HCT116 (cell line): ENCODE results near the gene TULP4.

Experiments used
- ATF3 ChIP-seq: IDR thresholded peaks from 2 replicates; pipeline ENCODE4 v1.6.1; 2012
- CEBPB ChIP-seq: IDR thresholded peaks from 2 replicates; pipeline ENCODE4 v1.6.1; 2012; ENCODE audit warnings: low read depth
- CTCF ChIP-seq, 3 experiments: fragments of 200-600 bp in 1 of 3; sonication (generic) in 1 of 3; IDR thresholded peaks in 2 of 3; conservative IDR thresholded peaks in 1 of 3; 2 replicates each; pipeline ENCODE4 v1.5.1; 2012 to 2017; ENCODE audit warnings: low read depth in 2 of 3, low read length in 2 of 3, antibody characterized with exemption in 1 of 3, borderline replicate concordance in 1 of 3, control low read depth in 1 of 3, mild to moderate bottlenecking in 1 of 3, mixed read lengths in 1 of 3, mixed run types in 1 of 3, moderate library complexity in 1 of 3; ENCODE audit not compliant: insufficient read depth in 1 of 3
- EZH2 ChIP-seq: fragments of 200-600 bp; sonication (generic); IDR thresholded peaks from 2 replicates; pipeline ENCODE4 v1.6.1; 2017; ENCODE audit warnings: antibody characterized with exemption, mixed run types
- EZH2phosphoT487 ChIP-seq: fragments of 200-600 bp; IDR thresholded peaks from 2 replicates; pipeline ENCODE4 v1.6.1; 2018; ENCODE audit warnings: antibody characterized with exemption, borderline replicate concordance
- FOSL1 ChIP-seq: IDR thresholded peaks from 2 replicates; pipeline ENCODE4 v1.6.1; 2012; ENCODE audit warnings: low read depth
- JUND ChIP-seq: IDR thresholded peaks from 2 replicates; pipeline ENCODE4 v1.6.1; 2012
- MAX ChIP-seq: IDR thresholded peaks from 2 replicates; pipeline ENCODE4 v1.6.1; 2012
- POLR2A ChIP-seq: IDR thresholded peaks from 2 replicates; pipeline ENCODE4 v1.7.0; 2011; ENCODE audit warnings: borderline replicate concordance; ENCODE audit not compliant: insufficient read depth, insufficient read length; ENCODE audit errors: extremely low read depth
- POLR2AphosphoS5 ChIP-seq: IDR thresholded peaks from 2 replicates; pipeline ENCODE4 v1.6.1; 2011; ENCODE audit warnings: mild to moderate bottlenecking, low read depth, low read length, moderate library complexity
- REST ChIP-seq: IDR thresholded peaks from 2 replicates; pipeline ENCODE4 v1.6.1; 2012; ENCODE audit warnings: low read depth
- SIN3A ChIP-seq: IDR thresholded peaks from 2 replicates; pipeline ENCODE4 v1.6.1; 2012; ENCODE audit warnings: low read depth
- YY1 ChIP-seq: IDR thresholded peaks from 2 replicates; pipeline ENCODE4 v1.6.1; 2011; ENCODE audit warnings: low read length, low read depth, moderate library complexity, mild to moderate bottlenecking; ENCODE audit not compliant: insufficient replicate concordance; ENCODE audit errors: extremely low read depth
- ZNF274 ChIP-seq: fragments of 200-500 bp; sonication (Bioruptor generic); IDR thresholded peaks from 2 replicates; pipeline ENCODE4 v1.6.1; 2014; ENCODE audit warnings: mild to moderate bottlenecking, low read depth, low read length, inconsistent platforms

GRCh38 chr6:158405933-158406332 is 93.7 kb downstream of the TULP4 start:
- TF ChIP-seq ATF3 (no peak), POLR2A (no peak), CTCF (IDR thresholded peaks at IDR 0.05 in 2 of 3, conservative IDR thresholded peaks at IDR 0.05 in 1 of 3; ENCODE audit: borderline replicate concordance in 1 of 3, insufficient read depth in 1 of 3, low read depth in 2 of 3, low read length in 2 of 3) (no peak), EZH2phosphoT487 (no peak), ZNF274 (no peak), MAX (no peak), SIN3A (no peak), EZH2 (no peak), FOSL1 (no peak), REST (no peak), JUND (no peak), POLR2AphosphoS5 (no peak), CEBPB (no peak), YY1 (no peak)
